BLaER1 treated with 17β-estradiol and CSF1 and Interleukin-3, amounts not matched to agents 10 nM and 100 nM (cell line): Measurements from ENCODE around the gene SMAGP.
"Not testable (repeated sequence)": the region's sequence is repeated elsewhere in the genome, so short reads cannot be mapped to it uniquely, and the experiment has no call there.

ENCODE experiments used
- H3K27ac ChIP-seq, 11 experiments: shearing (Covaris generic); formaldehyde crosslinking; 2 replicates each; pipeline ENCODE4 v1.8.1; 2022
- H3K27me3 ChIP-seq, 11 experiments: shearing (Covaris generic); formaldehyde crosslinking; 2 replicates each; pipeline ENCODE4 v1.8.1; 2022
- H3K36me3 ChIP-seq, 11 experiments: shearing (Covaris generic); formaldehyde crosslinking; 2 replicates each; pipeline ENCODE4 v1.8.1; 2022
- H3K4me1 ChIP-seq, 10 experiments: shearing (Covaris generic); formaldehyde crosslinking; 2 replicates each; pipeline ENCODE4 v1.8.1; 2022
- H3K4me2 ChIP-seq, 11 experiments: shearing (Covaris generic); formaldehyde crosslinking; 2 replicates each; pipeline ENCODE4 v1.8.1; 2022
- H3K4me3 ChIP-seq, 10 experiments: shearing (Covaris generic); formaldehyde crosslinking; 2 replicates each; pipeline ENCODE4 v1.8.1; 2022
- H3K9ac ChIP-seq, 11 experiments: shearing (Covaris generic); formaldehyde crosslinking; 2 replicates each; pipeline ENCODE4 v1.8.1; 2022
- H3K9me3 ChIP-seq, 11 experiments: shearing (Covaris generic); formaldehyde crosslinking; replicated peaks in 1 of 11; 2 replicates each; pipeline ENCODE4 v1.8.1; 2022
- H4K20me1 ChIP-seq, 11 experiments: shearing (Covaris generic); formaldehyde crosslinking; 2 replicates each; pipeline ENCODE4 v1.8.1; 2022
- Cebpa-rat ChIP-seq, 11 experiments: shearing (Covaris generic); IDR thresholded peaks; 2 replicates each; pipeline ENCODE4 v1.8.1; 2022

SMAGP gene

GRCh38 chr12:51224625-51225024 is 45.6 kb downstream of the SMAGP start:
- Histone ChIP-seq H3K9me3 (no peaks in the 10 kb centered on the region), H3K9ac (no peak overlapping the region), H3K4me3 (no peak overlapping the region), H3K4me2 (no peak overlapping the region), H3K4me1 (no peaks in the 10 kb centered on the region; a peak in 1 of 20 replicates), H3K36me3 (no peaks in the 10 kb centered on the region), H3K27ac (no peak overlapping the region), H3K27me3 (no peaks in the 10 kb centered on the region), H4K20me1 (no peaks in the 10 kb centered on the region)
- no peak for TF ChIP-seq Cebpa-rat (IDR thresholded peaks at IDR 0.05)

GRCh38 chr12:51222461-51222860 is 47.8 kb downstream of the SMAGP start:
- Histone ChIP-seq H3K4me2 (no peak overlapping the region), H3K9ac (no peak overlapping the region), H3K4me1 (peaks cover 8 to 13% (median 12%) of the 10 kb centered on the region in 10 experiments), H3K27me3 (no peaks in the 10 kb centered on the region), H3K9me3 (no peaks in the 10 kb centered on the region), H3K27ac (no peak overlapping the region), H3K4me3 (no peak overlapping the region), H3K36me3 (no peaks in the 10 kb centered on the region), H4K20me1 (no peaks in the 10 kb centered on the region)
- TF ChIP-seq Cebpa-rat (IDR thresholded peaks at IDR 0.05) = no peak

- H3K27me3 ChIP-seq, H3K9ac ChIP-seq, H3K4me3 ChIP-seq, H4K20me1 ChIP-seq, H3K27ac ChIP-seq, H3K36me3 ChIP-seq, H3K4me2 ChIP-seq, H3K9me3 ChIP-seq: not testable (repeated sequence)
- peaks cover 8 to 23% (median 16%) of the 10 kb centered on the region in 10 experiments for H3K4me1 ChIP-seq
Observed at GRCh38 chr12:51219857-51220256, 50.4 kb downstream of the SMAGP start.

GRCh38 chr12:51219322-51219721 is 50.9 kb downstream of the SMAGP start:
- Histone ChIP-seq H3K4me3 (no peak overlapping the region), H4K20me1 (no peaks in the 10 kb centered on the region), H3K9ac (no peak overlapping the region), H3K9me3 (no peaks in the 10 kb centered on the region), H3K36me3 (no peaks in the 10 kb centered on the region), H3K4me2 (peak overlapping the region; percentile 76 to 95 (median 91); a peak in 18 of 22 replicates), H3K27me3 (peaks cover 0 to 10% (median 7%) of the 10 kb centered on the region in 11 experiments; a peak in 11 of 22 replicates), H3K27ac (no peak overlapping the region), H3K4me1 (peaks cover 8 to 23% (median 16%) of the 10 kb centered on the region in 10 experiments)
- no peak for TF ChIP-seq Cebpa-rat (IDR thresholded peaks at IDR 0.05)

GRCh38 chr12:51218607-51219161 is 51.5 kb downstream of the SMAGP start:
- Histone ChIP-seq H3K4me1 (peaks cover 8 to 23% (median 16%) of the 10 kb centered on the region in 10 experiments), H3K36me3 (no peaks in the 10 kb centered on the region), H3K9me3 (no peaks in the 10 kb centered on the region), H3K27ac (peak overlapping the region; percentile 76 to 88 (median 82)), H3K9ac (peak overlapping the region; percentile 76 to 93 (median 85)), H3K4me3 (peak overlapping the region; percentile 66 to 78 (median 71)), H3K27me3 (peaks cover 0 to 10% (median 7%) of the 10 kb centered on the region in 11 experiments; a peak in 11 of 22 replicates), H4K20me1 (no peaks in the 10 kb centered on the region), H3K4me2 (peak overlapping the region; percentile 76 to 95 (median 91))
- no peak for TF ChIP-seq Cebpa-rat (IDR thresholded peaks at IDR 0.05)

- Histone ChIP-seq H3K36me3 (no peaks in the 10 kb centered on the region), H3K4me3 (peak within 1 kb of the TSS; percentile 66 to 78 (median 71)), H3K4me2 (peak within 1 kb of the TSS; percentile 76 to 95 (median 92)), H3K4me1 (peaks cover 8 to 23% (median 16%) of the 10 kb centered on the region in 10 experiments), H3K9ac (peak within 1 kb of the TSS; percentile 76 to 93 (median 85)), H4K20me1 (no peaks in the 10 kb centered on the region), H3K9me3 (no peaks in the 10 kb centered on the region), H3K27me3 (peaks cover 0 to 10% (median 7%) of the 10 kb centered on the region in 11 experiments; a peak in 11 of 22 replicates), H3K27ac (peak within 1 kb of the TSS; percentile 76 to 88 (median 82))
- TF ChIP-seq Cebpa-rat (IDR thresholded peaks at IDR 0.05) = no peak
Observed at GRCh38 chr12:51217968-51218606, 52.1 kb downstream of the SMAGP start, which contains the start of gene POU6F1. POU6F1 (minus strand) TSS chr12:51218062; CDS start chr12:51206836, 11,226 bp downstream.

GRCh38 chr12:51217133-51217967 is 52.9 kb downstream of the SMAGP start:
- no peak for TF ChIP-seq Cebpa-rat (IDR thresholded peaks at IDR 0.05)

GRCh38 chr12:51216642-51217041 is 53.6 kb downstream of the SMAGP start:
- no peaks in the 10 kb centered on the region for H3K36me3 ChIP-seq
- H3K4me2 ChIP-seq = peak overlapping the region; percentile 76 to 93 (median 88)
- TF ChIP-seq Cebpa-rat (IDR thresholded peaks at IDR 0.05) = no peak
- peaks cover 0 to 10% (median 7%) of the 10 kb centered on the region in 11 experiments; a peak in 11 of 22 replicates for H3K27me3 ChIP-seq
- peaks cover 8 to 23% (median 16%) of the 10 kb centered on the region in 10 experiments for H3K4me1 ChIP-seq
- H3K4me3 ChIP-seq = peak overlapping the region; percentile 66 to 78 (median 71); a peak in 17 of 20 replicates
- H3K9me3 ChIP-seq = no peaks in the 10 kb centered on the region
- peak overlapping the region in 7 of 11 experiments; percentile 82 to 93 (median 86); a peak in 11 of 22 replicates for H3K9ac ChIP-seq
- H4K20me1 ChIP-seq = no peaks in the 10 kb centered on the region
- peak overlapping the region in 1 of 11 experiments; percentile 54; a peak in 2 of 22 replicates for H3K27ac ChIP-seq

More at GRCh38 chr12:51217133-51217967, 52.9 kb downstream of the SMAGP start:
- Histone ChIP-seq H3K9ac (peak overlapping the region; percentile 76 to 93 (median 85)), H3K4me2 (peak overlapping the region; percentile 76 to 94 (median 88)), H3K9me3 (no peaks in the 10 kb centered on the region), H3K4me3 (peak overlapping the region; percentile 66 to 78 (median 71)), H3K36me3 (no peaks in the 10 kb centered on the region), H3K27me3 (peaks cover 0 to 10% (median 7%) of the 10 kb centered on the region in 11 experiments; a peak in 11 of 22 replicates), H4K20me1 (no peaks in the 10 kb centered on the region), H3K4me1 (peaks cover 8 to 23% (median 16%) of the 10 kb centered on the region in 10 experiments), H3K27ac (peak overlapping the region; percentile 76 to 88 (median 82))

GRCh38 chr12:51214895-51215294 is 55.3 kb downstream of the SMAGP start:
- Histone ChIP-seq H3K4me1 (peaks cover 8 to 23% (median 16%) of the 10 kb centered on the region in 10 experiments), H3K27me3 (peaks cover 0 to 10% (median 7%) of the 10 kb centered on the region in 11 experiments; a peak in 11 of 22 replicates), H3K4me3 (no peak overlapping the region), H3K9ac (no peak overlapping the region), H4K20me1 (no peaks in the 10 kb centered on the region), H3K36me3 (no peaks in the 10 kb centered on the region), H3K4me2 (no peak overlapping the region), H3K9me3 (no peaks in the 10 kb centered on the region), H3K27ac (no peak overlapping the region)
- TF ChIP-seq Cebpa-rat (IDR thresholded peaks at IDR 0.05) = no peak
